ENCODE data around the gene UMOD.

The UMOD gene

DNA sequence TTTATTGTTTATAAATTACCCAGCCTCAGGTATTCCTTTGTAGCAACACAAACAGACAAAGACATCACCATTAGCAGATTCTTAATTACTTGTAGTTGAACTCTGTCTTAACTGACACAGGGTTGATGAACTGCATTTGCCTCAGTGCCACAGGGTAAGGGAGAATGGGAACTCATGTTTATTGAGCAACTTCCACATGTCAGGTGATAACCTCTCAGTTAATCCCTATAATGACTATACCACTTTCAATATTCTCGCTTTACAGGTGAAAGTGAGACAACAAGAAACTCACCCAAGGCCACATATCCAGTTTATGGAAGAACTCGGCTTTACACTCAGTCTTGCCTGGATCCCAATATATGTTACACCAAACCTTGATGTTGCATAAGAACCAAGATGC is 43.4 kb upstream of the UMOD start:
- TF ChIP-seq CTCF (IDR thresholded peaks at IDR 0.05), result no peak

- TF ChIP-seq CTCF (IDR thresholded peaks at IDR 0.05), result no peak
Observed at GRCh38 chr16:20393801-20394577, 41.5 kb upstream of the UMOD start.

GRCh38 chr16:20391045-20391444 is 38.5 kb upstream of the UMOD start:
- no peak for TF ChIP-seq CTCF (IDR thresholded peaks at IDR 0.05)

GRCh38 chr16:20388854-20389253 is 36.3 kb upstream of the UMOD start:
- TF ChIP-seq CTCF (IDR thresholded peaks at IDR 0.05), result no peak

DNA sequence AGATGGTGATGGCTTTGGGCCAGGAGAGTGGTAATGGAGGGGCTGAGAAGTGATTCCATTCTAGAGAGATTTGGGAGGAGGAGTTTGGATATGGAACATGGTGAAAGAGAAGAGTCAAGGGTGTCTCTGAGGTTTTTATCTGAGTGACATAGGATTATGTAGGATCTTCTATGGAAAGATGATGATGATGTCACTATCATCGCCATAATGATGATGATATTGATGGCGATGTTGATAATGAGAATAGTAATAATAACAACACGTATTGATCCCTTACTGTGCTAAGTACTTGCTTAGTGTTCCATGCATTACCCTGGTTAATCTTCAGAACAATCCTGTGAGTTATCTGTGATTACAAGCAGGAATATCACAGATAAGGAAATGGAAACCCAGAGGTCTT is 35.5 kb upstream of the UMOD start:
- no peak for TF ChIP-seq CTCF (IDR thresholded peaks at IDR 0.05)

DNA sequence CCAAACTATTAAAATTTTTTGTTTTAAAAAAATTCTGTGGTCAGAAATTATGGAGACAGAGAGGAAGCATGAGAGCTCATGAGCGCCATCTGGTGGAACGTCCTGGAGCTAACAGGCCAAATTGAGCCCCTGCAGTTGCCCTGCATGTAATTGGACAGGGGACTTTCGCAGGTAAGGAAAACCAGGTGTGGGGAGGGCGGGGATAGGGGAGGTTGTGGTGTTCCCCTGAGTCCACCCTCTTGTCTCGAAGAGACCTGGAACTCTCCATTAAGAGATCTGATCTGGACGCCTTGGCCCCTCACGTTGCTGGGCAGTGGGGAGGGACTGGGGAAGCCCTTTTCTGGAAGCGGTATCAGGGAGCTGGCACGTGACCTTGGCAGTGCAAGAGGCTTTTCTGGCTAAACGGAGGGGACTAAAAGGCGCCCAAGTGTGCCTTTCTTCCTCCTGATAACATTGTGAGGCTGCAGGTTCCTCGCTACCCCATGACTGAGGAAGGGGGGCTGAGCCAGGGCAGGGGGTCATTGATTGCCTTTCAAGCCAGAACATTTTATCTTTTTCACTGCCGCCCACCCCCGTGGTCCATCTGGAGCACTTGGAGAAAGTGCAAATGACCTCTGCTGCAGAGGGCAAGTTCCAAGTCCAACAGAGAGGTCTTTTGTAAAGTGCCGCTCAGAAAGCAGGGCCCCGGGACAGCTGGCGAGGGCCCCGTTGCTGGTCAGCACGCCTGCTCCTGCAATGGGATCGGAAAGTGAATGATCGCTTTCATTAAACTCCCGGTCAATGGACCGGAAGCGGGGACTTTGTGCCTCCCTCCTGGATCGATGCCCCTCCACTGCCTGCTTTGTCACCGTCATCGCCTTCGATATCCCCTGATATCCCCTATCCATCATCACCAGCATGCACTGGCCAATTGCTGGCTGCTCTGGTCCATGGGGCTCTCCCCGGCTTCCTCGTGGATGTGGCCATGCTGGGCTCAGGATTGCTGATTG is 33.6 kb upstream of the UMOD start:
- TF ChIP-seq CTCF (IDR thresholded peaks at IDR 0.05), result peak; percentile 91

- TF ChIP-seq CTCF (IDR thresholded peaks at IDR 0.05), result peak; percentile 84
Observed at GRCh38 chr16:20383106-20384029, 30.9 kb upstream of the UMOD start.
